ENCODE data around the gene FAM43A.

Gene FAM43A

GRCh38 chr3:194711913-194712312, 26.2 kb downstream of the FAM43A start:
- no peak for ATAC-seq

GRCh38 chr3:194713299-194714136, 27.8 kb downstream of the FAM43A start:
- no peak for ATAC-seq

- no peak for ATAC-seq
Observed at GRCh38 chr3:194714137-194714455, 28.4 kb downstream of the FAM43A start.

DNA sequence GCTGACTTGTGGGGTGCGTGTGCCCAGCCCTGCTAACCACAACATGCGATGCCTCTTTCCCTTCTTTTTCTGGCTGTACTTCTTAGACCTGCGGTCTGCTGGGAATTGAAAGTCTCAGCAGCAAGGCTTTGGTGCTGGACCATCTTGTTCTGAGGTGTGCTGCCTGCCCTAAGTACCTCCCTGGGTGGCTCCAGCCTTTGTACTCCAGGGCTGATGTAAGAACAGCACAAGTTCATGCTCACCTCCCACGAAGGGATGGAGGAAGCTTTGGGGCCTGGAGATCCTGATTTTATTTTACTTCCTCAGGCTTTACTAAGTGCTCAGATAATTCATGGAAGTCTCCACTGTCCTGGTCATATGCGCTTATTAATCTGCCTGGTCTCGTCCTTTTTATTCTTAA, 28.9 kb downstream of the FAM43A start:
- no peak for ATAC-seq

GRCh38 chr3:194715022-194715800, 29.5 kb downstream of the FAM43A start:
- ATAC-seq: no peak

GRCh38 chr3:194718079-194718478, 32.4 kb downstream of the FAM43A start:
- no peak for ATAC-seq

DNA sequence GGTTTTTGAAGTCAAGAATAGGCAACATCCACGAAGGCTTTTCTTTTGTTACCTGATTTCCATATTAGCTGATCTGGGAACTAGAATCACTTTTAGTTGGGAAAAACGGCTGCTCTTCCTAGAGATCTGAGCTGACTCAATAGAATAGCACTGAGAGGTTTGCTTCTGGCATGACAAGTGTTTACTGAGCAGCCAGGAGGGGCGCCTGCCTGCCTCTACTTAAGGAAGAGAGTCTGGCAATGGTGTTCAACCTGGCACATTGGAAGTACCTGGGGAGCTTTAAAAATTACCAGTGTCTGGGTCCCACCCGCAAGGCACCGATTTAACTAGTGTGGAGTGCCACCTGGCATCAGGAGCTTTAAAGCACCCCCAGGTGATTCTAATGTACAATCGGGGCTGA, 34.4 kb downstream of the FAM43A start:
- ATAC-seq: no peak

DNA sequence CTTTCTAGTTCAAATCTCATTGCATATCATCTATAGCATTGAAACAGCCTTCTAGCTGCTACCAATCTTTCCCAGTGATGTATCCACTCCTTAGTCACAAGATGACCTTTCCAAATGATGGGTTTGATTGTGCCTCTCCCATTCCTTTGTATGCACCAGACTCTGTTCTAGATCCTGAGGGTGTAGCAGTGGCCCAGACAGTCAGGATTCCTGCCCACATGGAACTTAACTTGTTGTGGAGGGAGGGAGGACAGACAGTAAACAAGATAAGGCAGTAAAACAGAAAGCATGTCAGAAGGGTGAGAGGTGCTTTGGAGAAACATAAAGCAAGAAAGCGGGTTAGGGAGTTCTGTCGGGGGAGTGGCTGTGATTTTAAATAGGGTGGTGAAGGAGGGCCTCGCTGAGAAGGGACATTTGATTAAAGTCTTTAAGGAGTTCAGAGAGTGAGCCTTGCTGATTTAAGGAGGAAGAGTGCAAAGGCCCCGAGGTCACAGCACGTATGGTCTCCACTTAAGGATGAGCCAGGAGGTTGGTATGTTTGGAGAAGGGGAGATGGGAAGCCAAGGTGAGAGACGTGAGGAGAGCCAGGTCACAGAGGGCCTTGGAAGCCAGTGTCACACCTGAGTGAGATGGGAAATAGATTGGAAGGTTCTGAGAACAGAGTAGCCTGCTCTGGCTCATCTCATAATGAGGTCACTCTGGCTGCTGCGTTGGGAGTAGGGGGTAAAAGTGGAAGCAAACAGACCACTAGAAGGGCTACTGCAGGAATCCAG, 38.3 kb downstream of the FAM43A start:
- ATAC-seq: no peak

GRCh38 chr3:194725346-194725745, 39.7 kb downstream of the FAM43A start:
- ATAC-seq: no peak

DNA sequence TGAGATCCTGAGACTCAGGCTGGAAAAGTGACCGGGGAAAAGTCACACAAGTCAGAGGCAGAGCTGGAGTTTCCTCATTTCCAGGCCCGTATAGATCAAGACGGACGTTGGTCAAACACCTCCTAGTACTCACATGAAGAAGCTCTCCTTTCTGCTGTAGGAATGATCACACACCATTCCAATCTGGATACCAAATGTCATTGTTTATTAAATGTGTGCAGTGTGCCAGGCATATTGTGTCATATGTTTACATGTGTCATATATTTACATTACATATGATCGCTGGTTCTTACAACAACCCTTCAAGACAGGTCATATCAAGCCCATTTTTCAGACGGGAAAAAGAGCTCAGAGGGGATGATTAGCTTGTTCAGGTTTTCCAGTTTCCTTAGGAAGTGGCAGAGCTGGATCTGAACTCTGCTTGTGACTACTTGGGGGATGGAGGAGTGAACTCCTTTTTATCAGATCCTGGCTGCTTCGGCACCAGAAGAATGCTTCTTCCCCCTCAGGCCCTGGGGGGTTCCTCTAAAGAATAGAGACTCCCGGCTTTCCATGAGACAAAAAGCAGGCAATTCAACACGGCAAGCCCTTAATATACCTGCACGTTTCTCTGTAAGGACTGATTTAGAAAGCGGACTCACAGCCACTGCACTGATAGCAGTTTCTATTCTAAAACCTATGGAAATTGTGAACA, 41.9 kb downstream of the FAM43A start:
- no peak for ATAC-seq

- no peak for ATAC-seq
Observed at GRCh38 chr3:194728986-194729385, 43.3 kb downstream of the FAM43A start.

DNA sequence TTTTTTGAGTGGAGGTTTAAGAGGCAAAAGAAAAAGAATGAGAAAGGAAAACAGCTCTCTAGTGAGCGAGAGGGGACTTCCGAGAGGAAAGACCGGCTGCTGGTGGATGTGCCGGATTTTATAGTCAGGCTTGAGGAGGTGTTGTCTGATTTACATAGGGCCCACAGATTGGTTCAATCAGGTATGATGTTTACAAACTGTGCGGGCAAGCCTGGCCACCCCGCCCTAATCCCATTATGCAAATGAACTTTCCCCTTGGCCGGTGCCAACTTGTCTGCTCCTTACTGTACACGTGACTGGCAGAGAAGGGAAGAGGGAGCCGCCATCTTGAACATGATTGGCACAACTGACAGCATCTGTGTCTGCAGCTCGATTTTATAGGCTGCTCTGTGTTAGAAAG, 44.7 kb downstream of the FAM43A start:
- no peak for ATAC-seq

DNA sequence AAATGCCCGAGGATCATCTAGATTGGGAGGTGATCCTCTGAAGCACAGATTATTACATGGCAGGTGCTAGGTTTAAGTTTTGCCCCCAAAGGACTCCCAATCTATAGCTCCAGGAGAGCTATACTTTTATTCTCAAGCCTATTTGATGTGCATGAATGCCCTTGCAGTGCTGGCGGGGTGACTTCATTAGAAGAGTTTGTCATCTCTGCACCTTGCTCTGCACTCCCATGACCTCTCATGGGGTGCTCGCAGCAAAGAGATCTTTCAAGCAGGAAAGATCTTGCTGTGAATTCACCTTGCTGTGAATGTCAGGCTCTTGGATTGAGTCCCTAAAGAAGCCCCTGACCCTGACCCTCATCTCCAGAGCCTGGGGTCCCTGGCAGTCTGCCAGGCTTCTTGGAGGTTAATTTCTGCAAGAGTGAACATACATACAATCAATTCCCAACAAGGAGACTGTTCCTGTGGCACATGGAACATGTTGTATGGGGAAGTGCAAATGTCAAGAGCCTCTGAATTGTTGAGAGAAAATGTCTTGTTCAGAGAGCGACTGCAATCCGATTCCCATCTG, 45.9 kb downstream of the FAM43A start:
- ATAC-seq: no peak

DNA sequence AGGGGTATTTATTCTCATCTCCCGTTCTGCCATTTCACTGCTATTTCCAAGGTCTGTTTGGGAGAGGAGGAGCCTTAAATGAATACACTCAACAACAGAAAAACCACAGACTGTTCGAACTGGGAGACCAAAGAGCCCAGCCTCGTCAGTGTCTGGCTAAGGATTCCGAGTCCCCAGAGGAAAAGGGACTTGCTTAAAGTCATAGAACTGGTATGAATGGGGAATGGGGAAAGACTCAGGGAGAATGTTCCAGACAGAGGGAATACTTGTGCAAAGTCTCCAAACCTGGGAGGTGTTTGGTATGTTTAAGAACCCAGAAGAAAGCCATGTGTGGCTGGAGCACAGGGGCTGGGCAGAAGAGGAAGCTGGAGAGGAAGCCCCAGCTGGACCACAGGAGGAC, 46.9 kb downstream of the FAM43A start:
- no peak for ATAC-seq

DNA sequence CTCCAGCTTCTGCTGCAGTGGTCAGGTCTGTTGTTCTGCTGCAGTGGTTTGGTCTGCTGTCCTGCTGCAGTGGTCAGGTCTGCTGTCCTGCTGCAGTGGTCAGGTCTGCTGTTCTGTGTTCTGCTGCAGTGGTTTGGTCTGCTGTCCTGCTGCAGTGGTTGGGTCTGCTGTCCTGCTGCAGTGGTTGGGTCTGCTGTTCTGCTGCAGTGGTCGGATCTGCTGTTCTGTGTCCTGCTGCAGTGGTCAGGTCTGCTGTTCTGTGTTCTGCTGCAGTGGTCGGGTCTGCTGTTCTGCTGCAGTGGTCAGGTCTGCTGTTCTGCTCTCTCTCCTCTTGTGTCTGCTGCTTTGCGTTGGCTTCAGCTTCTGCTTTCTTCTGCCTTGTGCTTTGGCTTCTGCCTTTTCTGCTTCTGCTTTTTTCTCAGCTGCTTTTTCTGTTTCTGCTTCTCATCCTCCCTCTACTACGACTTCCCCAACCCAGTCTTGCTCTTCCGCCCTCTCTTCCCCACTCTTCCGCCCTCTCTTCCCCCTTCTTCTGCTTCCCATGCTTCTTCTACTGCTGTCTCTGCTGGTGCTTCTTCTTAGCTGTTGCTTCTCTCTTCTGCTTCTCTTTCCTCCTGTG, 50.7 kb downstream of the FAM43A start:
- ATAC-seq: no peak

- ATAC-seq: no peak
Observed at GRCh38 chr3:194736896-194737600, 51.4 kb downstream of the FAM43A start.
